Measurements from ENCODE around the gene OTP.
A peak's percentile ranks its signal among the peaks of the same experiment; 100 is the strongest.
"Not testable (repeated sequence)": the region's sequence is repeated elsewhere in the genome, so short reads cannot be mapped to it uniquely, and the experiment has no call there.

The OTP gene

GRCh38 chr5:77638763-77639671, 504 bp upstream of the OTP start:
- DNase-seq, result no peak

DNA sequence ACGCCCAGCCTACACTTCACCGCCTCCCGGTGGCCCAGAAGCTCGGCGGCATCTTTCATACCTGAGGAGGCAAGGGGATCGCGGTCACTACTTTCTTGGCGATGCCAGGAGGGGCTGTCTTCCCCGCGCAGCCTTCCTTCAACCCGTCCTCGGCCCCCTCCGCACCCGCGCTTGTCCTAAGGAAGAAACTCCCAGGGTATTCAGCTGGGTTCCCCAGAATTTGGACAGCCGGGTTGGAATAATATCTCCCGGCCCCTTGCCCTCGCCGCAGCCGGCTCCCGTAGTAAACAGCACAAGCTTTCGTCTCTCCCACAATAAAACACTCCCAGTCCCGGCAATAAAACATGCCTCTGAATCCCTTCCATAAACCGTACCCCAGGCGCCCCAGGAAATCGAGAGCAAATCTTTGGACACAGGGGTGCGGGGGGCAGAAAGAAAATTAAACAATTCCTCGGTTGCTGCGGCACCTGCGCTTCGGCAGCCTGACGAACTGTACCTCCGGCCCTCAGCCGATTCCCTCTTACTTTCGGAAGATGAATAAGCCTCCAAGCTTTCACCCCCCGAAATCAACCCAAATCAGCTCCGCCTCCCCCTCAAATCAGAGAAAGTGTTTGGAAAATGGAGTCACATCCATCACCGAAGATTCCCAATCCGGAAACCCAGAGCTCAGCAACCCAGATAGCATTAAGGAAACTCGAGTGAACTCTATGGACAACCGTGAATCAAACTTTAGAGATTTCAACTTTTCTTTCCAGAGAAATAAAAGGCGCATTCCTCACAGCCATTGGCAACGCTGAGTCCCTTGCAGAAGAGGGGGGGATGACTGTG, 1.1 kb downstream of the OTP start:
- no peak for DNase-seq

DNA sequence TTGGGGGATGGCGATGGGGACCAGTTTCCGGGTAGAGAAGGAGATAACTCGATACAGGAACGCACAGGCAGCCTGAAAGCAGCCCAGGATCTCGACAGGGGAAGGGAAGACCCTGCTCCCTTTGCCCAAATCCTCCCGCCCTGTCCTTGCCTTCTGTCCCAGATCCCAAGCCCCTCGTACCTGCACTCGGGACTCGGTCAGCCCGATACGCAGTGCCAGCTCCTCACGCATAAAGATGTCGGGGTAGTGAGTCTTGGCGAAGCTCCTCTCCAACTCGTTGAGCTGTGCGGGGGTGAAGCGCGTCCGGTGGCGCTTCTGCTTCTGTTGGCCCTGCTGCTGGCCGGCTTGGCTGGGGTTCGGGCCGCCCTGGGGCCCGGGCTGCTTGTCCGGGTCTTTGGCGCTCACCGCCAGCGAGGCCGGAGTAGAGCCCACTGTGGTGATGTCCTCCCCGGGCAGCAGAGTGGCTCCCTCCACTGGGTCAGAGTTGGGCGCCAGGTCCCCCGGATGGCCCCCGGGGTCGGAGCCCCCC, 1.8 kb downstream of the OTP start:
- DNase-seq, result no peak

DNA sequence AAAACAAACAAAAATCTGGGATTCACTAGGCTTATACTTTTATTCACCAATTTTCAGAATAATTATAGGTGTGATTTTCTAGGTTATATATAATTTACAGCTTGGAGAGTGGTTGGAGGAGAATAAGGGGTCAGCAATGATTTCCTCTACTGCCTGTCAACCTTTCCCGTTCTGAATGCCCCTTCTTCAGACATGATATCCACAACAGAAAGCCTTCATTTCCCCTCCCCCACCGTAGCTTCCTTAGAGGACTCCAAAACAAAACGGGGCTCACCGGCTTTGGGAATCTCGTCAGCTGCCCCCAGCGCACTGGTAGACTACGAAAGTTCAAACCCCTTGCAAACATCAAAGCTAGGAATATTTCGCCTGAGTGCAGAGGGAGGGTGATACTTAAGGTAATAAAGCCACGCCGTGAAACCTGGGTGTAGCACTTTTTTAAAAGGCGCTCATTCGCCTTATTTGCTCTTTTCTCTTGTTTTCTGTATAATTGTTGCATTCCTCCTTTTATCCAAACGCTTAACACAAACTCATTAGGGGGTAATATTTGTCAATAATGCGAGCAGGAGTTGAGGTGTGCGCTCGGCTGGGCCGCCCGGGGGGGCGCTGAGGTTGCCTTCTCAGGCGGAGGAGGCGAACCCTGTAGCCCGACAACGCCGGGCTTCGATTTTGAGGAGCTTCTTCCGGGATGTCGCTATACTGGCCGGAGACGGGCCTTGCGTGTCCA, 2.4 kb downstream of the OTP start:
- no peak for DNase-seq

DNA sequence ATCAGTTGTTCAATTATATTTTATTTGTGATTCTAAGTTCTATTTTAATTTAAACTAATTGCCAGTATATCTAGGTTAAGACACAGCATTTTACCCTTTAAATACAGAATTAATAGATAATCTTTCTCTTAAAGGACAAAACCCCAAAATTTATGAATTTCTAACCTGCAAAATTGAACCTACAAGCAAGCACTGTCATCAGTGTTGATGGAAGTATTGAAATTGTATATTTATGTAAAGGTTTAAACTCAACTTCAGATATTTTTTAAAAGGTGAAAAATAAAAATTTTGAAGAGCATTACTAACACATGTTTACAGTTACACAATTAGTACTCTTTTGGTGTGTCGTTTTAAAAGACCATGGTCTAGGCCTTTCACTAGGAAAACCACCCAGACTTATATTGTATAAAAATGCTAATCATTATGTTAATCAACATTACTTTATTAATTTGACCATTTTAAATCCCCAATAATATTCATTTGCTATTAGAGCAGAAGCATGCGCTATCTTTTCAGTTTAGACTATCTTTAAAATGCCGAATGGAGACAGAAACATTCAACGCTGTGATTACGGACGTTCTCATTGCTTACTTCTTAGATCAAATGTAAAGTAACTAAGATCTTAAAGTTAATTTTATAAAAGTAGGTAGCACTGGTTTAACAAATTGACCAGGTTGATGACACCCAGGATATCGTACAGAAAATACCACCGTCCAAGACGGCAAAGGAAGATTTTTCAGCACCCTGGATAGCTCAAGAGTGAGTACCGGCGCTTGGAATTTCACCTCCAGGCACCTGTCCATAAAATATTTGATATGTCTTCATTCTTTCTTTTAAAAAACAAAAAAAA, 3.2 kb downstream of the OTP start:
- DNase-seq, result no peak

- no peak for DNase-seq
Measured at GRCh38 chr5:77633709-77634108, 4.8 kb downstream of the OTP start.

- DNase-seq, result no peak
Measured at GRCh38 chr5:77633207-77633675, 5.3 kb downstream of the OTP start.

DNA sequence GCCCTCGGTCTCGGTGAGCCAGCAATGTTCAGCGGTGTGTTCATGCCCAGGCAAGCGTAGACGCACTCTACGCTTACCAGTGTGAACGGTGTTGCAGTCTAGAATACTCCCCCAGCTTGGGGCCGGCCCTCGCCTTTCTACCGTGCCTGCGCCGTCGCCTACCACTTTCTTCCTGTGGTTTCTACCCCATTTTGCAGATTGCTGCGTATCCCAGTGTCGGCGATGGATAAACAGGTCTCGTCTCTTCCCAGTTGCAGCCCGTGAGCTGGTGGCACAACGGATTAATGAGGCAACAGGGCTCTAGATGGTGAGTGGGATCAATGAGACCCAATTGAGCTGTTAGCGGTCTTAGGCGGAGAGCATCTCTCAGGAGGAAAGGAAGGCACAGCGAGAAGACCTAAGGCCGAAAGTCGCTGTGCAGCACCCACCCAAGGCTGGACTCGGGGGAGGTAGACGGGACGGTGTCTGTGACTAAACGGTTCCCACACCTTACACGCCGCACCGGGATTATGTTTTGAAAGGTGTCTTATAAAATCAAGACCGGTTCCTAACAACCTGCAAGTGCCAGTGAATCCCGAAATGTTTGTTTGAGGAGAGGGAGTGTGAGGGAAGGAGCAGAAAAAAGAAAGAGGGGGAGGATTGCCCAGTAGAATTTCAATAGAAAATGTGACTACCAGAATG, 5.8 kb downstream of the OTP start:
- DNase-seq, result no peak

DNA sequence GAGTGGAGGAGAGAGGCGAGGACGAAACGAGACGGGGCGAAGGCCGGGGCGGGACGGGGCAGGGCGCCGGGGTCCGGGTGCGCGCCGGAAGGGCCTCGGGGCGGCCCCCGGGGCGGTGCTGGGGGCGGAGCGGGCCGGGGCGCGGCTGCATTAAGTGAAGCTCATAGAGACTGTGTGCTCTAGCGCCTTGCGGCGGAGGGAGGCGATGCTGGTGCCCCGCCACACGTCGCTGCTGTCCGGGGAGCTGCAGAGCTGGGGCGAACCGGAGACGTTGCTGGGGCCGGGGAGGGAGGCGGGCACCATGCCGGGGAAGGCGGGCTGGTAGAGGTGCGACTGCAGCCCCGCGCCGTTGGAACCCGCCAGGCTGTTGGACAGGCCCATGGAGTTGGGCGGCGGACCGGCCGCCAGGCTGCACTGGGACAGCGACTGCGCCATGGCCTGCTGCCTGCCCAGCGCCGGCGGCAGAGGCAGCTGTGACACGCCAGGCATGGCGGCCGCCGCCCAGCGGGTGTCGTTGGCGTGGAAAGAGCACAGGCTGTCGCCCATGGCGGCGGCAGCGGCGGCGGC, 8.3 kb downstream of the OTP start:
- peak; percentile 68 for DNase-seq

DNA sequence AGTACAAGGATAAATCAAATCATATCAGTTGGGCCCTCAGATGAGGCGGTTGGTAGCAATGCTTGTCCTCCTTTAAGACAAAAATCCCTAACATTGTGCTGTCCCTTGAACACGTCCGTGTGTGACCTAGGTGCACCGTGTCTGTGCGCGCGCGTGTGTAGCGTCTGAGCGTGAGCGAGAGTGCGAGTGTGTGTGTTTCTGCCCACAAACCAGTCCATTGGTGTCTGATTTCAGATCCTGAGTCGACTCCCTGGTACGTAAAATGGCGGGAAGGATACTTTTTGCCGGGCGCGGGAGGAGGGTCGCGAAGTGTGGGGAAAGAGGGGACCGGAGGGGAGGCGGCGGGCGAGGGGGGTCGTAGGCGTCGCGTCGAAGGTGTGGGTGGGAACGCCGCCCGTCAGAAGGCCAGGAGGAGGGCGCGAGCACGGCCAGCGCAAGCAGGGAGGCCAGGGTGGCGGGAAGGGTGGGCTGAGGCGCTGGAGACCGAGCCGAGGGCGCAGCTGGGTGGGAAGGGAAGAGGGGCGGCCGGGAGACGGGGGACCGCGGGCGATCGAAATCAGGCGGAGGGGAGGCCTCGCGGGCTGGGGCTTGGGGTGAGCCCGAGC, 8.9 kb downstream of the OTP start:
- DNase-seq, result no peak

- DNase-seq, result no peak
Measured at GRCh38 chr5:77628840-77629508, 9.5 kb downstream of the OTP start.

GRCh38 chr5:77627869-77628674, 10.4 kb downstream of the OTP start:
- no peak for DNase-seq

- DNase-seq, result no peak
Measured at GRCh38 chr5:77623203-77623740, 15.2 kb downstream of the OTP start.

GRCh38 chr5:77621440-77621839, 17.1 kb downstream of the OTP start:
- no peak for DNase-seq

DNA sequence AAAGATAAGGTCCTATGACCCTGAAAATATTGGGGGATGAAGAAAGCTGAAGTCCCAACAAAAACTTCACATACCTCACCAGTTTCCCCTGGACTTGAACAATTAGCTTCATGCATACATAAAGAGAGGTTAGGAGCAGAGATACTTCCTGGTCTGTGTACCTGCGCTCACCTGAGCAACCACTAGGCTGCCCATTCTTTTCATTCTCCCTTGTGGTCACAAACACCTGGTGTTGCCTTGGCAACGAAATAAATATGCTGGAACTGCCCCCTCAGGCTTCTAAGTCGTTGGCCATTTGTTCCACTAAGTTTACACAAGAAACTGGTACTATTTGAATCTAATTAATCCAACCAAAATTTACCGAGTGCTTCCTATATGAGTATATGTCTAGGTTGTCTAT, 18.1 kb downstream of the OTP start:
- DNase-seq, result no peak

- no peak for DNase-seq
Measured at GRCh38 chr5:77616920-77617319, 21.6 kb downstream of the OTP start.

DNA sequence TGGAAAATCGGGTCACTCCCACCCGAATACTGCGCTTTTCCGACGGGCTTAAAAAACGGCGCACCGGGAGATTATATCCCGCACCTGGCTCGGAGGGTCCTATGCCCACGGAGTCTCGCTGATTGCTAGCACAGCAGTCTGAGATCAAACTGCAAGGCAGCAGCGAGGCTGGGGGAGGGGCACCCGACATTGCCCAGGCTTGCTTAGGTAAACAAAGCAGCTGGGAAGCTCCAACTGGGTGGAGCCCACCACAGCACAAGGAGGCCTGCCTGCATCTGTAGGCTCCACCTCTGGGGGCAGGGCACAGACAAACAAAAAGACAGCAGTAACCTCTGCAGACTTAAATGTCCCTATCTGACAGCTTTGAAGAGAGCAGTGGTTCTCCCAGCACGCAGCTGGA, 29.6 kb downstream of the OTP start:
- DNase-seq, result not testable (repeated sequence)

- no peak for DNase-seq
Measured at GRCh38 chr5:77607324-77607723, 31.2 kb downstream of the OTP start.

- DNase-seq, result no peak
Measured at GRCh38 chr5:77606279-77606678, 32.2 kb downstream of the OTP start.

All from 8988T (cell line).